Testis (tissue), 3 donors: Measurements from ENCODE around the gene SLC22A23. TPM values are rescaled to one million over a fixed set of nuclear protein-coding genes. Genes with fewer than 3 reads are reported as not detected.

ENCODE experiments used
- DNase-seq: peaks from one replicate; pipeline ENCODE4 v3.0.0-alpha.2; 2019
- H3K27ac ChIP-seq, 2 donors: fragments of 200-600 bp; sonication (generic); one replicate each; pipeline ENCODE4 v1.5.1; 2019
- H3K27me3 ChIP-seq: fragments of 200-600 bp; sonication (generic); one replicate; pipeline ENCODE4 v1.5.1; 2019
- H3K36me3 ChIP-seq: fragments of 200-600 bp; sonication (generic); one replicate; pipeline ENCODE4 v1.5.1; 2017; ENCODE audit warnings: low read depth; ENCODE audit errors: missing control alignments
- H3K4me1 ChIP-seq: fragments of 200-600 bp; sonication (generic); one replicate; pipeline ENCODE4 v1.5.1; 2019
- H3K4me3 ChIP-seq, 2 donors: fragments of 200-600 bp; sonication (generic); one replicate each; pipeline ENCODE4 v1.5.1; 2017 to 2019
- H3K9me3 ChIP-seq: fragments of 200-600 bp; sonication (generic); one replicate; pipeline ENCODE4 v1.5.1; 2017
- POLR2A ChIP-seq: fragments of 450-650 bp; IDR thresholded peaks from one replicate; pipeline ENCODE4 v1.6.1; 2017; ENCODE audit warnings: antibody characterized with exemption, mild to moderate bottlenecking, moderate library complexity
- WGBS, 2 donors: methylation state at CpG; one replicate each; pipeline ENCODE4 v1.1.5; 2018; 5-methylcytosine and 5-hydroxymethylcytosine counted together
- intact Hi-C: fragments of 100-400 bp; cut with DNase I; formaldehyde crosslinking; loops from one replicate; pipeline ENCODE4 v1.15.1; 2023; ENCODE audit warnings: low total_unique reads
- polyA plus RNA-seq: library from polyadenylated mRNA; stranded (reverse); fragments of 350-450 nt; fragmentation: Illumina TruSeq; extraction: RNeasy Lipid Tissue Mini Kit (QIAGEN cat#74804); gene quantifications from one replicate; pipeline ENCODE4 v1.2.3, GENCODE V29; 2014; ENCODE audit warnings: low read depth, low replicate concordance; ENCODE audit not compliant: insufficient read depth
- total RNA-seq, 2 donors: library from RNA; depleted of rRNA; stranded (reverse); fragments of >200 nt; gene quantifications; one replicate each; pipeline ENCODE4 v1.2.3, GENCODE V29; 2016
- TF ChIP-seq, protein P1 (sequence below), 3 experiments: fragments of 450-650 bp in 2 of 3; fragments of 200-600 bp in 1 of 3; sonication (generic) in 1 of 3; IDR thresholded peaks; one replicate each; pipeline ENCODE4 v1.5.1; 2016 to 2019; ENCODE audit warnings: antibody characterized with exemption in 3 of 3, mild to moderate bottlenecking in 2 of 3, moderate library complexity in 1 of 3

Gene SLC22A23
- total and polyA plus RNA-seq, 3 donors from 2014 or later: 9.0 to 20.9 (median 14.9) TPM

DNA sequence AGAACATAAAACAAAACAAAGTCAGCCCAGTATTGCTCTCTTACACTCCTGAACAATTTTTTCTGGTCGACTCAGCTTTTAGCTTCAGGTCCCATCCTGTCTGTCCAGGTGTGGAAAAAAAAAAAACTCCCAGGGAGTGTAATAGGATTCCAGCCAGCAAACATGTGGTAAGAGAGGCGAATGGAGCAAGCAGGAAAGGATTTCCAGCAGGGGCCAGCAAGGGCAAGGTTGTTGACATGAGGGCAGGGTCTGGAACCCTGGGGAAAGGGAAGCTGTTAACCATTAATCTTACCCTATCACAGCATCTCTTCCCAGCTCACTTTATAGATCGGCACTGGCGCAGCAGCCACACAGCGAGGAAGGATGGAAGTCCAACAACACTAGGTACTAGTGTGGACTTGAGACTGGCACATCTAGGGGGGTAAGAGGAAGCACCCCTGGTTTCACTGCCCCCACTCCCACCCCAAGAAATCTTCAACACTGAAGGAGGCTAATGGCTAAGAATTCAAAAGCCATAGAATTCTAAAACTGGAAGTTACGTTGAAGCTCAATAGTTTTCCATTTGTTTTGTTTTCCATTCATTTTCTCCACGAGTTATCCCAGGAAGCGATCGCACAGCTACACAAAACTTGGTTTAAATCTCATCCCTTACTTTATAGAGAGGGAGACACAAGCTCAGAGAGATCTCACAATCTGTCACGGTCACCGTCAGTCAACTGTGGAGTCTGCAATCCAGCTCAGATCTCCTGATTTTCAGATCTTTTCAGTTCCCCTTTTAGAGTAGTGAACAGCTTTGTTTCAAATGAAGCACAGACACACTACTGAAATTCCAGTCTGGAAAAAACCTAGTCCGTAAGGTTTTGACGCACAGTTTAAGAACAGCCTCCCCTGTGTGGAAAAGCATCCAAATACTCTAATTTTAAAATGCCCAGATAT is 53.3 kb downstream of the SLC22A23 start:
- Histone ChIP-seq H3K4me3 (no peak overlapping the region), H3K9me3 (no peaks in the 10 kb centered on the region), H3K27me3 (no peaks in the 10 kb centered on the region), H3K36me3 (no peaks in the 10 kb centered on the region), H3K27ac (no peak overlapping the region), H3K4me1 (no peaks in the 10 kb centered on the region)
- TF ChIP-seq POLR2A: no peak
- TF ChIP-seq, protein P1, sequence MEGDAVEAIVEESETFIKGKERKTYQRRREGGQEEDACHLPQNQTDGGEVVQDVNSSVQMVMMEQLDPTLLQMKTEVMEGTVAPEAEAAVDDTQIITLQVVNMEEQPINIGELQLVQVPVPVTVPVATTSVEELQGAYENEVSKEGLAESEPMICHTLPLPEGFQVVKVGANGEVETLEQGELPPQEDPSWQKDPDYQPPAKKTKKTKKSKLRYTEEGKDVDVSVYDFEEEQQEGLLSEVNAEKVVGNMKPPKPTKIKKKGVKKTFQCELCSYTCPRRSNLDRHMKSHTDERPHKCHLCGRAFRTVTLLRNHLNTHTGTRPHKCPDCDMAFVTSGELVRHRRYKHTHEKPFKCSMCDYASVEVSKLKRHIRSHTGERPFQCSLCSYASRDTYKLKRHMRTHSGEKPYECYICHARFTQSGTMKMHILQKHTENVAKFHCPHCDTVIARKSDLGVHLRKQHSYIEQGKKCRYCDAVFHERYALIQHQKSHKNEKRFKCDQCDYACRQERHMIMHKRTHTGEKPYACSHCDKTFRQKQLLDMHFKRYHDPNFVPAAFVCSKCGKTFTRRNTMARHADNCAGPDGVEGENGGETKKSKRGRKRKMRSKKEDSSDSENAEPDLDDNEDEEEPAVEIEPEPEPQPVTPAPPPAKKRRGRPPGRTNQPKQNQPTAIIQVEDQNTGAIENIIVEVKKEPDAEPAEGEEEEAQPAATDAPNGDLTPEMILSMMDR (IDR thresholded peaks at IDR 0.05): no peak
- intact Hi-C loops: no loop called here
- DNase-seq: no peak
- 74 to 81% methylated on average over 13 of the region's 13 CpGs for WGBS, 2 donors

DNA sequence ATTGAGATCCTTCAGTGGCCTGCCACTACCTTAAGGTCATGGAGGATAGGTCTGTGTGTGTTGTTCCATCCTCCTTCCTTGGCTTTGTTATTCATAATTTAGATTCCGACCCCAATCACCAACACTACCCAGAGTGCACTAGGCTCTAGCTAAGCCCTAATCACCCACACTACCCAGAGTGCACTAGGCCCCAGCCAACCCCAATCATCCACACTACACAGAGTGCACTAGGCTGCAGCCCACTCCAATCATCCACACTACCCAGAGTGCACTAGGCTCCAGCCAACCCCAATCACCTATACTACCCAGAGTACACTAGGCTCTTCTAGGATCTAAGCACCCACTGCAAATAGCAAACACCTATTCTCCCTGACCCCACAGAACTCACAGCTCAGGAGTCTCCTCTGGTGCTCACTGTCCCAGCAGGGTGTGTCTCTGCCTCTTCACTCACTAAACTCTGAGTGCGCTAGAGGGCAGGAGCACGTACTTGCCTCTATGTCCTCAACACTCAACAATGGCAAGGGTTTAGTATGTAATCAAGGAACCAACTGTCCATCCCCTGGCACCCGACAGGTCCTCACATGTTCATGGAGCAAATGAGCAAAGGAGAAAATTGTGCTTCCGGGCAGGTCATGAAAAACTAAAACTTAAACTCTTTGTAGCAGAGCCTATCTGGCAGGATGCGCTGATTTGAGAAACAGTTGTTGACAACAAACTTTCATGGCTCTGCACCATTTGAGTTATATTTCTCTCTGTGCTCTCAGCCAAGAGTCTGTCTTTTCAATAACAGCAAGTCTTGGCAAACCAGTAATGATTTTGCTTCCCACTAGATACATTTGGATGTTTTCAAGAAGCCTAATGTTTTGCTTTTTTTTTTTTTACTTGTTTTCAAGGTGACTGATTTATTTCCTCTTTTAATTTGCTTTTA is 54.3 kb downstream of the SLC22A23 start:
- intact Hi-C loops: no loop called here
- H3K27ac ChIP-seq: no peak overlapping the region
- TF ChIP-seq POLR2A: no peak
- TF ChIP-seq, protein P1 (IDR thresholded peaks at IDR 0.05): no peak
- no peaks in the 10 kb centered on the region for H3K9me3 ChIP-seq
- no peak overlapping the region for H3K4me3 ChIP-seq
- DNase-seq: no peak
- H3K4me1 ChIP-seq: no peaks in the 10 kb centered on the region
- no peaks in the 10 kb centered on the region for H3K36me3 ChIP-seq
- no peaks in the 10 kb centered on the region for H3K27me3 ChIP-seq
- WGBS, 2 donors: 88 to 96% methylated on average over 6 of the region's 6 CpGs

DNA sequence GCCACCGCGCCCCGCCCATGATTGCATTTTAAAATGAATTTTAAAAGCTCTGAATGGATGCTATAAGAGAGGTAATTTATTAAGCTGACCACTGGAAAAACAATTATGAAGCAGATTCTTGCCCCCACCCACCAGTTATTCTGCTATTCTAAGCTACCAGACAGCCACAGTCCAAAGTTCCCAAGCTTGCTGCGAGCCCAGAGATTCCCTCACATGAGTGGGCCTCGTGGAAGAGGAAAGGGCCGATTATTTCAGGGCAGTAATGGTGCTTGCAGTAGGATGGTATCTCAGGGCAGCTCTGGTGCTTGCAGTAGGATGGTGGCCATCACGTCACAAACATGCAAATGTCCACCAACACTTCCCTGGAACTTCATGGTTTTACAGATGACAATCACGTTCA is 56.7 kb downstream of the SLC22A23 start:
- H3K4me1 ChIP-seq: no peaks in the 10 kb centered on the region
- WGBS, 2 donors: 89 to 99% methylated on average over 8 of the region's 8 CpGs
- H3K36me3 ChIP-seq: no peaks in the 10 kb centered on the region
- H3K27me3 ChIP-seq: no peaks in the 10 kb centered on the region
- intact Hi-C loops: no loop called here
- no peaks in the 10 kb centered on the region for H3K9me3 ChIP-seq
- no peak overlapping the region for H3K27ac ChIP-seq
- no peak overlapping the region for H3K4me3 ChIP-seq
- no peak for DNase-seq
- TF ChIP-seq, protein P1 (IDR thresholded peaks at IDR 0.05): no peak
- no peak for TF ChIP-seq POLR2A

DNA sequence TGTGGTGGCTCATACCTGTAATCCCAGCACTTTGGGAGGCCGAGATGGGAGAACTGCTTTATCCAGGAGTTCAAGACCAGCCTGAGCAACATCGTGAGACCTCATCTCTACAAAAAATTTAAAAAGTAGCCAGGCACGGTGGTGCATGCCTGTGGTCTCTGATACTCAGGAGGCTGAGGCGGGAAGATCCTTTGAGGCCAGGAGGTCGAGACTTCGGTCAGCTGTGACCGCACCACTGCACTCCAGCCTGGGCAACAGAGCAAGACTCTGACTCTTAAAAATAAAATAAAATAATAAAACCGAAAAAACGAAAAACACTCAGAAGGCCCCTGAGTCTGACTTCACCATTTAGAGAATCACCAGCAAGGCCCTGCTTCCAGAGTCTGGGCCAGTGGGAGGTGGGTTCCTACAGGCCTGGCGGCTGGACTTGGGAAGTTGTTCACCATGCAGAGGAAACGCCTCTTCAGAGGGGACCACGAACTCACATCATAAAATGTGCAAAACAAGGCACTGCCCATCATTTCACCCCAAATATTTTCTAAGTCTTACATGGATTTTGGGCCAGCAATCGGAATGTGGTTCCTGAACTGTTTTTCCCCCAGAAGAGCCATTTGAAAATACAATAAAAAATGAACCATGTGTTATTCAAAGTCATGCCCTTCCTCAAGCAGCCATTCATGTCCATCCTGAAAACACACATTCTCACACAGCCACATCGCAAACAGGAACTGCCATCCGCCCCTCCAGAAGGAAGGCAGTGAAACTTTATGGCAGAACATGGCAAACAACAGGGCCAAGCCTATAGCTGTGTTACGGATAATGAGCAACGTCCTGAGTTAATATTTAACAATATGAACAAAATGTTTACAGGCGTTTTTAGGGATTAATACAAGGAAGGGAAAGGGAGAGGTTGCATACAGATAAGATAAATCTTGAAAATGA is 57.8 kb downstream of the SLC22A23 start:
- Histone ChIP-seq H3K4me1 (no peaks in the 10 kb centered on the region), H3K9me3 (no peaks in the 10 kb centered on the region), H3K27me3 (no peaks in the 10 kb centered on the region), H3K27ac (no peak overlapping the region), H3K36me3 (no peaks in the 10 kb centered on the region), H3K4me3 (no peak overlapping the region)
- WGBS, 2 donors: 90 to 95% methylated on average over 18 of the region's 18 CpGs
- TF ChIP-seq POLR2A: no peak
- TF ChIP-seq, protein P1 (IDR thresholded peaks at IDR 0.05): no peak
- no peak for DNase-seq
- intact Hi-C loops: no loop called here
